ENCODE data around the gene ABLIM2. TPM values are rescaled to one million over a fixed set of nuclear protein-coding genes. Genes with fewer than 3 reads are reported as not detected.

The ABLIM2 gene
- total RNA-seq, 2 experiments from 2014 or later = 0.32 to 0.54 TPM

GRCh38 chr4:8168832-8169598 is 10.4 kb upstream of the ABLIM2 start:
- TF ChIP-seq, protein P1, sequence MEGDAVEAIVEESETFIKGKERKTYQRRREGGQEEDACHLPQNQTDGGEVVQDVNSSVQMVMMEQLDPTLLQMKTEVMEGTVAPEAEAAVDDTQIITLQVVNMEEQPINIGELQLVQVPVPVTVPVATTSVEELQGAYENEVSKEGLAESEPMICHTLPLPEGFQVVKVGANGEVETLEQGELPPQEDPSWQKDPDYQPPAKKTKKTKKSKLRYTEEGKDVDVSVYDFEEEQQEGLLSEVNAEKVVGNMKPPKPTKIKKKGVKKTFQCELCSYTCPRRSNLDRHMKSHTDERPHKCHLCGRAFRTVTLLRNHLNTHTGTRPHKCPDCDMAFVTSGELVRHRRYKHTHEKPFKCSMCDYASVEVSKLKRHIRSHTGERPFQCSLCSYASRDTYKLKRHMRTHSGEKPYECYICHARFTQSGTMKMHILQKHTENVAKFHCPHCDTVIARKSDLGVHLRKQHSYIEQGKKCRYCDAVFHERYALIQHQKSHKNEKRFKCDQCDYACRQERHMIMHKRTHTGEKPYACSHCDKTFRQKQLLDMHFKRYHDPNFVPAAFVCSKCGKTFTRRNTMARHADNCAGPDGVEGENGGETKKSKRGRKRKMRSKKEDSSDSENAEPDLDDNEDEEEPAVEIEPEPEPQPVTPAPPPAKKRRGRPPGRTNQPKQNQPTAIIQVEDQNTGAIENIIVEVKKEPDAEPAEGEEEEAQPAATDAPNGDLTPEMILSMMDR (IDR thresholded peaks at IDR 0.05) = no peak
- CTCF ChIA-PET = interaction anchor here (1.4 to 1.5 kb wide), 3 partner anchors 10 to 30 kb away, joined by 3 to 4 read pairs (median 3); partner anchors contain the start of genes ABLIM2 and SH3TC1
- peaks cover 6% of the 10 kb centered on the region for H3K27me3 Mint-ChIP-seq
- ATAC-seq = no peak
- intact Hi-C loops (cut with micrococcal nuclease) = no loop called here
- peaks cover 7% of the 10 kb centered on the region for H3K9me3 Mint-ChIP-seq
- H3K4me3 Mint-ChIP-seq = no peak overlapping the region
- DNase-seq = no peak
- H3K4me1 Mint-ChIP-seq (ENCODE audit: low read depth) = peaks cover 5% of the 10 kb centered on the region
- POLR2A ChIA-PET = no interaction called here
- H3K27ac Mint-ChIP-seq = no peak overlapping the region
- no peaks in the 10 kb centered on the region for H3K36me3 Mint-ChIP-seq (ENCODE audit: low read depth)

DNA sequence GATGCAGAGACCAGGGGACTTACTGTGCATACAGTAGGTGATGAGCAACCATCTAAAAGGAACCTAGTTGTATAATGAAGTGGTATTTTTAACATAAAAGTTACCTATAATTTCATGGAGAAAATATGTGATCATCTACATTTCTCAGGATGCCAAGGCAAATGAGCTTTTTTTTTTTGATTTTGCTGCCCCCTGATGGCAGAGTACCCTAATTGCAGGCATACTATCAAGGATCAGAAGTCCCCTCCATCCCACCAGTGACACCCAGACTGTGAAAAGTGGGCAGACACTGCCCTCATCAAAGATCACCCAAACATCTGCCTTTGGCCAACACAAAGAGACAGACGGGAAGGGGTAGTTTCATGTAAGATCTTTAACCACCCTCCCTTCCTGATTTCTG is 9.6 kb upstream of the ABLIM2 start:
- TF ChIP-seq, protein P1 (IDR thresholded peaks at IDR 0.05) = peak; percentile 75
- ChIA-PET POLR2A (interaction anchor here (0.5 to 0.6 kb wide), 2 partner anchors 14 to 74 kb away, joined by 3 read pairs; no protein-coding TSS in a partner anchor), CTCF (interaction anchor here (1.1 to 1.5 kb wide), 7 partner anchors 8 to 232 kb away, joined by 3 to 9 read pairs (median 3); partner anchors contain the start of genes ABLIM2 and SH3TC1)
- H3K4me3 Mint-ChIP-seq = no peak overlapping the region
- H3K27me3 Mint-ChIP-seq = peaks cover 6% of the 10 kb centered on the region
- DNase-seq (no peak), ATAC-seq (no peak)
- peaks cover 5% of the 10 kb centered on the region for H3K4me1 Mint-ChIP-seq (ENCODE audit: low read depth)
- H3K9me3 Mint-ChIP-seq = peaks cover 7% of the 10 kb centered on the region
- no peak overlapping the region for H3K27ac Mint-ChIP-seq
- intact Hi-C loops (cut with micrococcal nuclease) = no loop called here
- H3K36me3 Mint-ChIP-seq (ENCODE audit: low read depth) = no peaks in the 10 kb centered on the region

DNA sequence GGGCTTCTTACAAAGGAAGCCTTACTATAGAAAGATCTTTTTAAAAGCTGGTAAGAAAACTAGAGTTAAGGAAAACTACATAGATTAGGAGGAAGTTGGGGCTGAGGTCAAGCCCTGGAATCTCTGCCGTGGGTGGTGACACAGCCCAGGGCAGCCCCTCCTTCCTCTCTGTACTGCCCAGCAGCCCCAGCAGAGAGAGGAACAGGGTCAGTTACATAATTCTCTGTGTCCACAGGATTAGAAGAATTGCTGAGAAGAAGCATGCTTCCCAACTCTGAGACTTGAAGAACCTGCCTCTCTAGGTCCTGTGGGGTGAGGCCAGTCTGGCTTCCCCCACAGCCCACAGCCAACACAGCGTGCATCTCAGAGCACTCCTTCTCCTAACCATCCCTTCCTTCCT is 9.2 kb upstream of the ABLIM2 start:
- peaks cover 7% of the 10 kb centered on the region for H3K9me3 Mint-ChIP-seq
- POLR2A ChIA-PET = interaction anchor here (0.5 to 0.6 kb wide), 2 partner anchors 14 to 74 kb away, joined by 3 read pairs; no protein-coding TSS in a partner anchor
- H3K4me3 Mint-ChIP-seq = no peak overlapping the region
- TF ChIP-seq, protein P1 (IDR thresholded peaks at IDR 0.05) = no peak
- DNase-seq = no peak
- no peak overlapping the region for H3K27ac Mint-ChIP-seq
- H3K4me1 Mint-ChIP-seq (ENCODE audit: low read depth) = peaks cover 5% of the 10 kb centered on the region
- no peak for ATAC-seq
- CTCF ChIA-PET = interaction anchor here (1.1 to 1.5 kb wide), 7 partner anchors 9 to 233 kb away, joined by 3 to 9 read pairs (median 3); partner anchors contain the start of genes ABLIM2 and SH3TC1
- peaks cover 6% of the 10 kb centered on the region for H3K27me3 Mint-ChIP-seq
- intact Hi-C loops (cut with micrococcal nuclease) = no loop called here
- no peaks in the 10 kb centered on the region for H3K36me3 Mint-ChIP-seq (ENCODE audit: low read depth)

DNA sequence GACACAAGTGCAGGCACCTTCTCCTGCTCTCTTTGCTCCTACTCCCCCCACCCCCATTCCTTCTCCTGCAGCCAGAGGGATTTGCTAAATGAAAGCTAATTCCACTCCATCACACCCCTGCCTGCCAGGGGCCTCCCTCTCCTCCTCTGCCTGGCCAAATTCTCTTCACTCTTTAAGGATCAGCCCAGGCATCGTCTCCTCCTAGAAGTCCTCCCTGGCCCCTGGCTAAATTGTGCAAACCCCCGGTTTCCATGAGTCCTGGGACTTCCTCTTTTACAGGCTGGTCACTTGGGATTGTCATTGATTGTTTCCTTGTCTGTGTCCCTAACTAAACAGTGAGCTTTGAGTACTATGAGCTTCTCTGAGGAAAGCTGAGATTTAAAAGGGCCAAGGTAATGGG is 8.7 kb upstream of the ABLIM2 start:
- TF ChIP-seq, protein P1 (IDR thresholded peaks at IDR 0.05) = no peak
- Mint-ChIP-seq H3K4me1 (ENCODE audit: low read depth) (peaks cover 1% of the 10 kb centered on the region), H3K4me3 (no peak overlapping the region), H3K27me3 (peaks cover 6% of the 10 kb centered on the region), H3K27ac (no peak overlapping the region), H3K36me3 (ENCODE audit: low read depth) (no peaks in the 10 kb centered on the region), H3K9me3 (peaks cover 7% of the 10 kb centered on the region)
- ChIA-PET POLR2A (no interaction called here), CTCF (interaction anchor here (1.1 to 1.5 kb wide), 6 partner anchors 9 to 233 kb away, joined by 3 to 9 read pairs (median 3); partner anchors contain the start of gene SH3TC1)
- DNase-seq (no peak), ATAC-seq (no peak)
- intact Hi-C loops (cut with micrococcal nuclease) = no loop called here

DNA sequence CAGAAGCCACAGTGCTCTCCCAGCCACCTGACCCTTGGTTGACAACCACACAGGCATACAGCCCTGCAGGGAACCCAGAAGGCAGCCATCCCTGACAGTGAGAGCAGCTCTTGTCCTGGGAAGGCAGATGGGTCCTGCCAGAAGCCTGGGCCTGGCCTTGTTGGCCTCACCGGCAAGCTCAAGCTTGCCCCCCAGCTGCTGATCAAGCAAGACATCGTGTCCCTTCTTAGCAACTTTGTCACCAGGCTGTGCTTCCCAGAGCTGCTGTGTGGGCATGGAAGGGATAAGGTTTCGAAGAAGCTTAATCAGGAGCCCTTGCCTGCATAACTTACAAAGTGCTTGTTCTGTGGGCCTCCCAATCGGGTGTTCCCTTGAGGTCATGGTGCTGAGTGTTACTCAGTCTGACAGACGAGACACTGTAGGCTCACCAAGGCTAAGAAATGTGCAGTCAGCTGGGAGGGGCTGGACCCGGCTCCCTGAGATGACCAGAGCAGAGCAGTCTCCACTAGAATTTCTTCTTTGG is 6.8 kb upstream of the ABLIM2 start:
- Mint-ChIP-seq H3K9me3 (peaks cover 7% of the 10 kb centered on the region), H3K4me3 (no peak overlapping the region), H3K4me1 (ENCODE audit: low read depth) (peaks cover 3% of the 10 kb centered on the region), H3K27ac (no peak overlapping the region), H3K36me3 (ENCODE audit: low read depth) (no peaks in the 10 kb centered on the region), H3K27me3 (no peaks in the 10 kb centered on the region)
- POLR2A ChIA-PET = interaction anchor here (1.0 kb wide), 1 partner anchor 35 kb away, joined by 3 read pairs; no protein-coding TSS in a partner anchor
- DNase-seq (no peak), ATAC-seq (no peak)
- CTCF ChIA-PET = interaction anchor here (1.2 kb wide), 1 partner anchor 11 kb away, joined by 4 read pairs; no protein-coding TSS in a partner anchor
- TF ChIP-seq, protein P1 (IDR thresholded peaks at IDR 0.05) = no peak
- intact Hi-C loops (cut with micrococcal nuclease) = no loop called here

All from activated CD8-positive, alpha-beta T cell treated with anti-CD3 and anti-CD28 coated beads for 36 hours (primary cell).